MM.1S (cell line): ENCODE measurements around the gene EXTL1.
"Not testable (repeated sequence)": the region's sequence is repeated elsewhere in the genome, so short reads cannot be mapped to it uniquely, and the experiment has no call there.

Source experiments
- DNase-seq: peaks from one replicate; pipeline ENCODE4 v3.0.0-alpha.2; 2015
- H2AFZ ChIP-seq: fragments of 300-600 bp; sonication (generic); 2 replicates; pipeline ENCODE4 v1.6.0; 2016; ENCODE audit warnings: antibody characterized with exemption, low read length
- H3F3A ChIP-seq: fragments of 300-600 bp; sonication (generic); 2 replicates; pipeline ENCODE4 v1.6.1; 2016; ENCODE audit warnings: mild to moderate bottlenecking, antibody characterized with exemption, low read length, moderate library complexity, mixed read lengths; ENCODE audit not compliant: insufficient read depth
- H3K27ac ChIP-seq: fragments of 300-600 bp; sonication (generic); 2 replicates; pipeline ENCODE4 v1.5.1; 2016; ENCODE audit warnings: mild to moderate bottlenecking, low read length
- H3K27me3 ChIP-seq: fragments of 300-600 bp; sonication (generic); replicated peaks from 2 replicates; pipeline ENCODE4 v1.6.0; 2016; ENCODE audit warnings: low read length; ENCODE audit not compliant: insufficient read depth
- H3K36me3 ChIP-seq: fragments of 300-600 bp; sonication (generic); replicated peaks from 2 replicates; pipeline ENCODE4 v1.6.1; 2016; ENCODE audit warnings: mild to moderate bottlenecking, low read length, mixed read lengths; ENCODE audit not compliant: insufficient read depth
- H3K4me1 ChIP-seq: fragments of 300-600 bp; sonication (generic); 2 replicates; pipeline ENCODE4 v1.6.1; 2016; ENCODE audit warnings: low read length, mixed read lengths
- H3K4me2 ChIP-seq: fragments of 300-600 bp; sonication (generic); 2 replicates; pipeline ENCODE4 v1.6.0; 2016; ENCODE audit warnings: low read depth, low read length
- H3K4me3 ChIP-seq: fragments of 300-600 bp; sonication (generic); 2 replicates; pipeline ENCODE4 v1.5.1; 2016; ENCODE audit warnings: low read length, mixed read lengths
- H3K79me2 ChIP-seq: fragments of 300-600 bp; sonication (generic); 2 replicates; pipeline ENCODE4 v1.6.1; 2016; ENCODE audit warnings: mixed run types, low read length, mixed read lengths
- H3K9ac ChIP-seq: fragments of 300-600 bp; sonication (generic); 2 replicates; pipeline ENCODE4 v1.6.1; 2016; ENCODE audit warnings: low read length, mixed read lengths
- H3K9me2 ChIP-seq: fragments of 300-600 bp; sonication (generic); replicated peaks from 2 replicates; pipeline ENCODE4 v1.6.1; 2016; ENCODE audit warnings: mild to moderate bottlenecking, low read length, mixed read lengths; ENCODE audit not compliant: insufficient read depth
- H3K9me3 ChIP-seq: fragments of 300-600 bp; sonication (generic); replicated peaks from 2 replicates; pipeline ENCODE4 v1.6.1; 2016; ENCODE audit warnings: mild to moderate bottlenecking, low read length, mixed read lengths; ENCODE audit not compliant: insufficient read depth
- H4K20me1 ChIP-seq: fragments of 300-600 bp; sonication (generic); 2 replicates; pipeline ENCODE4 v1.6.1; 2016; ENCODE audit warnings: mild to moderate bottlenecking, low read length, moderate library complexity, mixed read lengths; ENCODE audit not compliant: insufficient read depth
- EZH2 ChIP-seq: fragments of 300-600 bp; sonication (generic); optimal IDR thresholded peaks from 2 replicates; pipeline ENCODE3; 2017; ENCODE audit warnings: low read depth, mild to moderate bottlenecking, antibody characterized with exemption, low read length, mixed read lengths
- EZH2phosphoT487 ChIP-seq: fragments of 300-600 bp; sonication (generic); IDR thresholded peaks from 2 replicates; pipeline ENCODE4 v1.6.1; 2018; ENCODE audit warnings: antibody characterized with exemption, low read length
- TF ChIP-seq, protein P1 (sequence below): fragments of 300-600 bp; sonication (generic); IDR thresholded peaks from 2 replicates; pipeline ENCODE4 v1.5.1; 2016; ENCODE audit warnings: antibody characterized with exemption, low read length, mixed read lengths

The EXTL1 gene

DNA sequence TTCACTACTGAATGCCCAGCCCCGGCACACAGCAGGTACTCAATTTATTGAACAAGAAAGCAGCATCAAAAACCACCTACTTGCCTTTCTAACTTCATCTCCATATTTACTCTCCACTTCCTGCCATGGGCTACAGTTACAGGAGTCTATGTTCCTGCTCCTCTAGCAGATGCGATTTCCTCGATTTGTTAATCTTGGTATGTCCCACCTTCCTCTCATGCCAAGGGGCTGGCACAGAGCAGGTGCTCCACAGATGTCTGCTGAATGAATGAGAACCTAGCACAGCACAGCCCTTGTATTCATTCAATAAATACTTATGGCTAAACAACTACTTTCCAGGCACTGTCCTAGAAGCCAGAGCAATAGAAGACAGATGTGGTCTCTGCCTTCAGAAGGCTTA is 35.9 kb upstream of the EXTL1 start:
- Histone ChIP-seq H3K9ac (no peak overlapping the region), H3K4me1 (no peaks in the 10 kb centered on the region), H3K27me3 (no peaks in the 10 kb centered on the region), H3F3A (no peaks in the 10 kb centered on the region), H3K36me3 (no peaks in the 10 kb centered on the region), H3K9me3 (no peaks in the 10 kb centered on the region), H3K79me2 (no peaks in the 10 kb centered on the region), H3K9me2 (no peaks in the 10 kb centered on the region), H4K20me1 (no peaks in the 10 kb centered on the region), H3K4me3 (no peak overlapping the region), H2AFZ (no peak overlapping the region), H3K27ac (no peak overlapping the region), H3K4me2 (no peak overlapping the region)
- DNase-seq: no peak
- TF ChIP-seq EZH2: no peak
- no peak for TF ChIP-seq EZH2phosphoT487
- TF ChIP-seq, protein P1, sequence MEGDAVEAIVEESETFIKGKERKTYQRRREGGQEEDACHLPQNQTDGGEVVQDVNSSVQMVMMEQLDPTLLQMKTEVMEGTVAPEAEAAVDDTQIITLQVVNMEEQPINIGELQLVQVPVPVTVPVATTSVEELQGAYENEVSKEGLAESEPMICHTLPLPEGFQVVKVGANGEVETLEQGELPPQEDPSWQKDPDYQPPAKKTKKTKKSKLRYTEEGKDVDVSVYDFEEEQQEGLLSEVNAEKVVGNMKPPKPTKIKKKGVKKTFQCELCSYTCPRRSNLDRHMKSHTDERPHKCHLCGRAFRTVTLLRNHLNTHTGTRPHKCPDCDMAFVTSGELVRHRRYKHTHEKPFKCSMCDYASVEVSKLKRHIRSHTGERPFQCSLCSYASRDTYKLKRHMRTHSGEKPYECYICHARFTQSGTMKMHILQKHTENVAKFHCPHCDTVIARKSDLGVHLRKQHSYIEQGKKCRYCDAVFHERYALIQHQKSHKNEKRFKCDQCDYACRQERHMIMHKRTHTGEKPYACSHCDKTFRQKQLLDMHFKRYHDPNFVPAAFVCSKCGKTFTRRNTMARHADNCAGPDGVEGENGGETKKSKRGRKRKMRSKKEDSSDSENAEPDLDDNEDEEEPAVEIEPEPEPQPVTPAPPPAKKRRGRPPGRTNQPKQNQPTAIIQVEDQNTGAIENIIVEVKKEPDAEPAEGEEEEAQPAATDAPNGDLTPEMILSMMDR: no peak

DNA sequence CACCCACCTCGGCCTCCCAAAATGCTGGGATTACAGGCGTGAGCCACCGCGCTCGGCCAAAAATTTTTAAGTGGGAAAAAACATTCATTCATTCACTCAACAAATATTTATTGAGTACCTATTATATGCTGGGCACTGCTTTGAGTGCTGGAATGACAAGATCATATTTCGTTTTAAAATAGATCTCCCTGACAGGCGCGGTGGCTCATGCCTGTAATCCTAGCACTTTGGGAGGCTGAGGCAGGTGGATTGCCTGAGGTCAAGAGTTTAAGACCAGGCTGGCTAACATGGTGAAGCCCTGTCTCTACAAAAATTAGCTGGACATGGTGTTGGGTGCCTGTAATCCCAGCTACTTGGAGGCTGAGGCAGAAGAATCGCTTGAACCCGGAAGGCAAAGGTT is 34.8 kb upstream of the EXTL1 start:
- not testable (repeated sequence) for H4K20me1 ChIP-seq, H2AFZ ChIP-seq, H3K9me2 ChIP-seq, H3F3A ChIP-seq, H3K9me3 ChIP-seq, H3K36me3 ChIP-seq, H3K27ac ChIP-seq, H3K9ac ChIP-seq, H3K4me3 ChIP-seq, H3K4me1 ChIP-seq, DNase-seq, H3K4me2 ChIP-seq, H3K79me2 ChIP-seq, H3K27me3 ChIP-seq

DNA sequence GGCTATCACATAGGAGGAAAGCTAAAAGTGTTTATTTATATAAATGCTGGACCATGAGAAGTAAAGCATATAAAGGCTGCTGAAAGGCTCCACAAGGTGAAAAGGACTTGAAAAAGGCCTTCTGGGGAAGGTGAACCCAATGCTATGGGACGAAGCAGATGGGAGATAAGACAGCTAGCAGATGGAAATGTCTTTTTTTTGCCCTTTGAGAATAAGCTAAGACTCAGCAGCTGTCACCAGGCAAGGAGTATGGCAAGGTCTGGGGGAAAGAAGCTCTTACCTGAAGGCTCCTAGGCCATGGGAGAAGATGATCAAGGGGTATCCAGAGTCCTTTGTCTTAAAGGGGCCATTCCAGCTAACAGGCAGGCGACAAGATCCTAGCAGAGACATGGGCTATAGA is 33.6 kb upstream of the EXTL1 start:
- Histone ChIP-seq H3K79me2 (no peaks in the 10 kb centered on the region), H3F3A (no peaks in the 10 kb centered on the region), H3K27ac (no peak overlapping the region), H2AFZ (no peak overlapping the region), H4K20me1 (no peaks in the 10 kb centered on the region), H3K36me3 (no peaks in the 10 kb centered on the region), H3K4me2 (no peak overlapping the region), H3K27me3 (no peaks in the 10 kb centered on the region), H3K9me2 (no peaks in the 10 kb centered on the region), H3K9ac (no peak overlapping the region), H3K9me3 (no peaks in the 10 kb centered on the region), H3K4me3 (no peak overlapping the region), H3K4me1 (no peaks in the 10 kb centered on the region)
- no peak for TF ChIP-seq EZH2
- no peak for TF ChIP-seq EZH2phosphoT487
- TF ChIP-seq, protein P1: no peak
- DNase-seq: no peak

DNA sequence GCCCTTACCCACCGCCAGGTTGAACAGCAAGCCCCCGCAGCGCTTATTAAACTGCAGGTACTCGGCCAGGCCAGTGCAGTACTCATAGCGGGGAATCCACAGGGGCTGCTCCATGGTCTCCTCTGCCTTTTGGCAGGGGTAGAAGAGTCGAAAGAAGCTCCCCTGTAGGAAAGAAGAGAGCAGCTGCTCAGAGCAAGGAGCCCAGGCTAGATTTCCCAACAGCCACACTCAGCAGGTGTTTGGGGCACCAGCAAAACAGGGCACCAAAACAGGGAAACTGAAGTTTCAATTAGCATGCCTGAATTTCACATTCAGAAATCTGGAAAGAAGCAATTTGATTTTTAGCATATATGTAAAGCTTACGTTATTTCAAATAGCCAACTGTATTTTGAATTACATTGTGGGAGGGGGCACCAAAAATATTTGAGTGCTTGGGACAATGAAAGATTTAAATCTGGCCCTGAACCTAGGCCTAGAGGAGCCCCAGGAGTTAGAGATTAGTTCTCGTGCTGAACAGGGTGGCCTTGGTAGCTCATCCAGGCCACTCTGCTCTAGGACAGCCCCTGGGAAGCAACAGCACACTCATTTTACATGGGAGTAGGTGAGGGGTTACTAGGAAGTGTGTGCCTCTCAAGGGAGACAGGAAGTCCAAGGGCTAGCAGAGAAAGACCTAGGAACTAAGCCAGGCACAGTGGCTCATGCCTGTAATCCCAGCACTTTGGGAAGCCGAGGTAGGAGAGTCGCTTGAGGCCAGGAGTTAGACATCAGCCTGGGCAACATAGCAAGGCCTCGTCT is 31.9 kb upstream of the EXTL1 start:
- Histone ChIP-seq H3F3A (no peaks in the 10 kb centered on the region), H3K27ac (no peak overlapping the region), H4K20me1 (no peaks in the 10 kb centered on the region), H3K9ac (no peak overlapping the region), H3K36me3 (no peaks in the 10 kb centered on the region), H3K4me1 (no peaks in the 10 kb centered on the region), H3K9me3 (no peaks in the 10 kb centered on the region), H3K9me2 (no peaks in the 10 kb centered on the region), H3K4me2 (no peak overlapping the region), H3K79me2 (no peaks in the 10 kb centered on the region), H3K4me3 (no peak overlapping the region), H2AFZ (no peak overlapping the region), H3K27me3 (no peaks in the 10 kb centered on the region)
- TF ChIP-seq EZH2phosphoT487 (no peak), EZH2 (no peak)
- TF ChIP-seq, protein P1: no peak
- DNase-seq: no peak
